Transverse colon (tissue), 4 donors: ENCODE results near the gene ARHGAP31.

Source experiments
- POLR2AphosphoS5 ChIP-seq, 3 donors: sonication (generic); formaldehyde crosslinking; IDR thresholded peaks; one replicate each; pipeline ENCODE4 v1.6.1; 2016; ENCODE audit warnings: antibody characterized with exemption in 3 of 3
- TF ChIP-seq, protein P1 (sequence below), 5 experiments: fragments of 200-600 bp in 3 of 5; fragments of 450-650 bp in 2 of 5; sonication (generic) in 3 of 5; IDR thresholded peaks; 1 replicate in 2 of 5; 2 replicates in 3 of 5; pipeline ENCODE4 v1.5.1; 2016 to 2017; ENCODE audit warnings: antibody characterized with exemption in 5 of 5, inconsistent platforms in 3 of 5, mild to moderate bottlenecking in 2 of 5, moderate library complexity in 1 of 5

DNA sequence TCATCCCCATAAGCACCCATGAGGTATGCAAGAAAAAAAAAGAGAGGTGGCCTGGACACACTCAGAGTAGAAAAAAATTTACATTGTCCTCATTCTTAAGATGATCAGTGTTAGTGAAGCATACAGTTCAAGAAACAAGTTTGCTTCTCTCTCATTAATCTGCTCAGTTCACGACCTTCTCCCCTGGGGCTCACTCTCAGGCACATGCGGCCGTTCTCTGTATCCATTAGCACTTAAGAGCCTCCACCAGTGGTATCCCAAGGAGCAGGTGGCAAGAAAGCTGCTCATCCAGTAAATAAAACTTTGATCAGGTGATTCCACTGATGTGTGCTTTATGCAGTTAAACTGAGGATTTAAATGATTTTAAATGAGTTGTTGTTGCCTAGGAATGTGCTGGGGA is 57.4 kb downstream of the ARHGAP31 start:
- TF ChIP-seq, protein P1, sequence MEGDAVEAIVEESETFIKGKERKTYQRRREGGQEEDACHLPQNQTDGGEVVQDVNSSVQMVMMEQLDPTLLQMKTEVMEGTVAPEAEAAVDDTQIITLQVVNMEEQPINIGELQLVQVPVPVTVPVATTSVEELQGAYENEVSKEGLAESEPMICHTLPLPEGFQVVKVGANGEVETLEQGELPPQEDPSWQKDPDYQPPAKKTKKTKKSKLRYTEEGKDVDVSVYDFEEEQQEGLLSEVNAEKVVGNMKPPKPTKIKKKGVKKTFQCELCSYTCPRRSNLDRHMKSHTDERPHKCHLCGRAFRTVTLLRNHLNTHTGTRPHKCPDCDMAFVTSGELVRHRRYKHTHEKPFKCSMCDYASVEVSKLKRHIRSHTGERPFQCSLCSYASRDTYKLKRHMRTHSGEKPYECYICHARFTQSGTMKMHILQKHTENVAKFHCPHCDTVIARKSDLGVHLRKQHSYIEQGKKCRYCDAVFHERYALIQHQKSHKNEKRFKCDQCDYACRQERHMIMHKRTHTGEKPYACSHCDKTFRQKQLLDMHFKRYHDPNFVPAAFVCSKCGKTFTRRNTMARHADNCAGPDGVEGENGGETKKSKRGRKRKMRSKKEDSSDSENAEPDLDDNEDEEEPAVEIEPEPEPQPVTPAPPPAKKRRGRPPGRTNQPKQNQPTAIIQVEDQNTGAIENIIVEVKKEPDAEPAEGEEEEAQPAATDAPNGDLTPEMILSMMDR (IDR thresholded peaks at IDR 0.05), result no peak
- TF ChIP-seq POLR2AphosphoS5 (IDR thresholded peaks at IDR 0.05), result no peak
